ENCODE measurements around the gene MDFI. TPM values are rescaled to one million over a fixed set of nuclear protein-coding genes. Genes with fewer than 3 reads are reported as not detected.

MDFI gene
- total and polyA plus RNA-seq, 8 donors: 0.46 to 7.4 (median 2.2) TPM

- FAIRE-seq: no peak
- DNase-seq: peak in 2 of 6 donors; percentile 46 to 53
- Histone ChIP-seq H3K4me1 (no peaks in the 10 kb centered on the region), H3K36me3 (peaks cover 0 to 29% (median 0%) of the 10 kb centered on the region in 3 donors), H3K4me3 (no peak overlapping the region), H3K27me3 (no peaks in the 10 kb centered on the region), H3K9me3 (no peaks in the 10 kb centered on the region), H3K27ac (no peak overlapping the region)
- intact Hi-C loops (cut with DNase I): no loop called here
- ATAC-seq: peak in 1 of 4 donors; percentile 10
- 81 to 83% methylated on average over 17 to 21 of the region's 21 CpGs for WGBS, 2 donors
- TF ChIP-seq CTCF (IDR thresholded peaks at IDR 0.05): no peak
These were observed 39.0 kb upstream of the MDFI start for GRCh38 chr6:41599015-41599851.

GRCh38 chr6:41599852-41600445 is 38.3 kb upstream of the MDFI start:
- no peak for TF ChIP-seq CTCF (IDR thresholded peaks at IDR 0.05)
- DNase-seq (peak in 1 of 6 donors; percentile 44), FAIRE-seq (no peak)

GRCh38 chr6:41600499-41601247 is 37.6 kb upstream of the MDFI start:
- Histone ChIP-seq H3K27ac (no peak overlapping the region), H3K27me3 (no peaks in the 10 kb centered on the region), H3K4me3 (no peak overlapping the region), H3K36me3 (peaks cover 0 to 20% (median 0%) of the 10 kb centered on the region in 3 donors), H3K9me3 (no peaks in the 10 kb centered on the region), H3K4me1 (no peaks in the 10 kb centered on the region)
- no peak for TF ChIP-seq CTCF (IDR thresholded peaks at IDR 0.05)
- FAIRE-seq (no peak), DNase-seq (peak in 1 of 6 donors; percentile 46), ATAC-seq (no peak)
- intact Hi-C loops (cut with DNase I): loop anchor here in 2 of 3 donors (5.0 to 10.0 kb wide), 3 partner anchors 74 to 174 kb away; partner anchors contain the start of gene FRS3 (in 1 of the 2)
- WGBS, 2 donors: 85 to 86% methylated on average over 22 of the region's 22 CpGs

More at GRCh38 chr6:41599852-41600445, 38.3 kb upstream of the MDFI start:
- Histone ChIP-seq H3K36me3 (peaks cover 0 to 24% (median 0%) of the 10 kb centered on the region in 3 donors), H3K4me3 (no peak overlapping the region), H3K27ac (no peak overlapping the region), H3K4me1 (no peaks in the 10 kb centered on the region), H3K9me3 (no peaks in the 10 kb centered on the region), H3K27me3 (no peaks in the 10 kb centered on the region)
- WGBS, 2 donors: 93 to 95% methylated on average over 13 to 14 of the region's 14 CpGs
- no peak for ATAC-seq
- intact Hi-C loops (cut with DNase I): loop anchor here in 2 of 3 donors (5.0 to 10.0 kb wide), 3 partner anchors 75 to 175 kb away; partner anchors contain the start of gene FRS3 (in 1 of the 2)

- Histone ChIP-seq H3K27me3 (no peaks in the 10 kb centered on the region), H3K27ac (no peak overlapping the region), H3K9me3 (no peaks in the 10 kb centered on the region), H3K36me3 (peaks cover 0 to 20% (median 0%) of the 10 kb centered on the region in 3 donors), H3K4me3 (no peak overlapping the region), H3K4me1 (no peaks in the 10 kb centered on the region)
- TF ChIP-seq CTCF (IDR thresholded peaks at IDR 0.05): no peak
- peak in 1 of 6 donors; percentile 37 for DNase-seq
- 87 to 94% methylated on average over 5 to 6 of the region's 6 CpGs for WGBS, 2 donors
- no peak for FAIRE-seq
- no peak for ATAC-seq
- intact Hi-C loops (cut with DNase I): loop anchor here in 2 of 3 donors (5.0 to 10.0 kb wide), 3 partner anchors 74 to 174 kb away; partner anchors contain the start of gene FRS3 (in 1 of the 2)
These were observed 37.1 kb upstream of the MDFI start for GRCh38 chr6:41601248-41601549.
